HCT116 (cell line): ENCODE data around the gene PVR. TPM values are rescaled to one million over a fixed set of nuclear protein-coding genes. Genes with fewer than 3 reads are reported as not detected.

Experiments
- ATAC-seq: fragments of 200-7000 bp; cut with Tn5 transposase; 2 replicates; pipeline ENCODE4 v1.9.1; 2020; ENCODE audit warnings: mild to moderate bottlenecking, moderate library complexity
- BruUV-seq: library from RNA; stranded (reverse); fragments of 400-500 nt; replicated peaks from 2 replicates; lab custom pipeline; 2021; lab: Mats Ljungman, UMichigan
- CTCF ChIA-PET: fragments of 300-600 bp; sonication (Branson Sonifier 250); formaldehyde crosslinking; loops from one replicate; lab custom pipeline; 2021; ENCODE audit warnings: antibody characterized with exemption; lab: Charles Lee
- POLR2A ChIA-PET: fragments of 300-600, 350-600 bp; sonication (Branson Sonifier 250); formaldehyde crosslinking; loops from one replicate; lab custom pipeline; 2021; ENCODE audit warnings: antibody characterized with exemption; lab: Charles Lee
- RAD21 ChIA-PET, 2 experiments: fragments of 300-600 bp; sonication (Branson Sonifier 250); formaldehyde crosslinking; loops; one replicate each; lab custom pipeline; 2023; ENCODE audit warnings: low total read pairs in 2 of 2; ENCODE audit not compliant: uncharacterized antibody in 2 of 2, unreplicated experiment in 2 of 2, low non-redundant PET in 1 of 2; lab: Charles Lee
- DNase-seq: peaks from one replicate; pipeline ENCODE4 v3.0.0-alpha.2; 2010; ENCODE audit warnings: low read depth, low spot score
- H2AFZ ChIP-seq: fragments of 200-600 bp; shearing (Covaris generic), sonication (generic); 2 replicates; pipeline ENCODE4 v1.6.1; 2017; ENCODE audit warnings: low read depth, mixed run types, mixed read lengths, antibody characterized with exemption, low read length; ENCODE audit not compliant: poor library complexity, severe bottlenecking
- H3K27ac ChIP-seq: 2 replicates; pipeline ENCODE4 v1.5.1; 2012; ENCODE audit warnings: low read depth, low read length
- H3K27me3 ChIP-seq: fragments of 200-600 bp; sonication (generic); 2 replicates; pipeline ENCODE4 v1.6.1; 2016; ENCODE audit warnings: mixed run types, low read length, mixed read lengths; ENCODE audit not compliant: insufficient read depth
- H3K36me3 ChIP-seq, 2 experiments: fragments of 200-500 bp in 1 of 2; fragments of 200-600 bp in 1 of 2; sonication (Bioruptor generic) in 1 of 2; sonication (generic) in 1 of 2; 2 replicates each; pipeline versions ENCODE4 v1.5.1 to v1.6.1; 2014 to 2016; ENCODE audit warnings: low read length in 2 of 2, inconsistent platforms in 1 of 2, mixed read lengths in 1 of 2, mixed run types in 1 of 2; ENCODE audit not compliant: insufficient read depth in 2 of 2, control insufficient read depth in 1 of 2
- H3K4me1 ChIP-seq, 2 experiments: fragments of 200-600 bp in 1 of 2; sonication (generic) in 1 of 2; 2 replicates each; pipeline versions ENCODE4 v1.5.1 to v1.6.1; 2012 to 2017; ENCODE audit warnings: low read length in 2 of 2, inconsistent platforms in 1 of 2, mild to moderate bottlenecking in 1 of 2, mixed read lengths in 1 of 2, mixed run types in 1 of 2, moderate library complexity in 1 of 2; ENCODE audit not compliant: insufficient read depth in 2 of 2, control insufficient read depth in 1 of 2
- H3K4me2 ChIP-seq: fragments of 200-600 bp; sonication (generic); 2 replicates; pipeline ENCODE4 v1.6.1; 2017; ENCODE audit warnings: mixed run types, low read length, mixed read lengths
- H3K4me3 ChIP-seq, 2 experiments: fragments of 200-600 bp in 1 of 2; sonication (generic) in 1 of 2; replicated peaks in 1 of 2; 2 replicates each; pipeline ENCODE4 v1.5.1; 2011 to 2016; ENCODE audit warnings: low read length in 2 of 2, control low read depth in 1 of 2, low read depth in 1 of 2, mild to moderate bottlenecking in 1 of 2, mixed read lengths in 1 of 2, mixed run types in 1 of 2
- H3K79me2 ChIP-seq: fragments of 200-600 bp; sonication (generic); 2 replicates; pipeline ENCODE4 v1.6.1; 2017; ENCODE audit warnings: mild to moderate bottlenecking, mixed run types, low read length, moderate library complexity, mixed read lengths; ENCODE audit not compliant: insufficient read depth
- H3K9ac ChIP-seq: fragments of 200-600 bp; sonication (generic); 2 replicates; pipeline ENCODE4 v1.6.1; 2016; ENCODE audit warnings: low read length, mixed read lengths
- H3K9me2 ChIP-seq: fragments of 200-600 bp; sonication (generic), shearing (Covaris generic); 2 replicates; pipeline ENCODE4 v1.6.1; 2017; ENCODE audit warnings: mixed run types, mild to moderate bottlenecking, moderate library complexity; ENCODE audit not compliant: insufficient read depth
- H3K9me3 ChIP-seq, 2 experiments: fragments of 200-500 bp in 1 of 2; fragments of 200-600 bp in 1 of 2; sonication (Bioruptor generic) in 1 of 2; sonication (generic) in 1 of 2; 2 replicates each; pipeline ENCODE4 v1.6.1; 2014 to 2017; ENCODE audit warnings: low read length in 2 of 2, mixed read lengths in 2 of 2, inconsistent platforms in 1 of 2, low read depth in 1 of 2, mild to moderate bottlenecking in 1 of 2, mixed run types in 1 of 2, moderate library complexity in 1 of 2; ENCODE audit not compliant: control insufficient read depth in 1 of 2, insufficient read depth in 1 of 2
- H4K20me1 ChIP-seq: fragments of 200-600 bp; sonication (generic), shearing (Covaris generic); 2 replicates; pipeline ENCODE4 v1.6.1; 2017; ENCODE audit warnings: mixed run types, mild to moderate bottlenecking, moderate library complexity; ENCODE audit not compliant: insufficient read depth
- ATF3 ChIP-seq: IDR thresholded peaks from 2 replicates; pipeline ENCODE4 v1.6.1; 2012
- CBX3 ChIP-seq: IDR thresholded peaks from 2 replicates; pipeline ENCODE4 v1.6.1; 2012; ENCODE audit warnings: low read depth
- CEBPB ChIP-seq: IDR thresholded peaks from 2 replicates; pipeline ENCODE4 v1.6.1; 2012; ENCODE audit warnings: low read depth
- CTCF ChIP-seq, 3 experiments: fragments of 200-600 bp in 1 of 3; sonication (generic) in 1 of 3; IDR thresholded peaks in 2 of 3; conservative IDR thresholded peaks in 1 of 3; 2 replicates each; pipeline ENCODE4 v1.5.1; 2012 to 2017; ENCODE audit warnings: low read depth in 2 of 3, low read length in 2 of 3, antibody characterized with exemption in 1 of 3, borderline replicate concordance in 1 of 3, control low read depth in 1 of 3, mild to moderate bottlenecking in 1 of 3, mixed read lengths in 1 of 3, mixed run types in 1 of 3, moderate library complexity in 1 of 3; ENCODE audit not compliant: insufficient read depth in 1 of 3
- EGR1 ChIP-seq: IDR thresholded peaks from 2 replicates; pipeline ENCODE4 v1.6.1; 2012; ENCODE audit warnings: low read depth
- FOSL1 ChIP-seq: IDR thresholded peaks from 2 replicates; pipeline ENCODE4 v1.6.1; 2012; ENCODE audit warnings: low read depth
- JUND ChIP-seq: IDR thresholded peaks from 2 replicates; pipeline ENCODE4 v1.6.1; 2012
- MAX ChIP-seq: IDR thresholded peaks from 2 replicates; pipeline ENCODE4 v1.6.1; 2012
- POLR2A ChIP-seq: IDR thresholded peaks from 2 replicates; pipeline ENCODE4 v1.7.0; 2011; ENCODE audit warnings: borderline replicate concordance; ENCODE audit not compliant: insufficient read depth, insufficient read length; ENCODE audit errors: extremely low read depth
- POLR2AphosphoS5 ChIP-seq: IDR thresholded peaks from 2 replicates; pipeline ENCODE4 v1.6.1; 2011; ENCODE audit warnings: mild to moderate bottlenecking, low read depth, low read length, moderate library complexity
- RAD21 ChIP-seq: IDR thresholded peaks from 2 replicates; pipeline ENCODE4 v1.6.1; 2012; ENCODE audit warnings: low read depth, mild to moderate bottlenecking
- SIN3A ChIP-seq: IDR thresholded peaks from 2 replicates; pipeline ENCODE4 v1.6.1; 2012; ENCODE audit warnings: low read depth
- SP1 ChIP-seq: IDR thresholded peaks from 2 replicates; pipeline ENCODE4 v1.6.1; 2012; ENCODE audit warnings: low read depth
- TCF7L2 ChIP-seq: IDR thresholded peaks from 2 replicates; pipeline ENCODE4 v1.7.0; 2011; ENCODE audit warnings: borderline replicate concordance, inconsistent platforms; ENCODE audit not compliant: insufficient read depth, insufficient read length; ENCODE audit errors: extremely low read depth
- YY1 ChIP-seq: IDR thresholded peaks from 2 replicates; pipeline ENCODE4 v1.6.1; 2011; ENCODE audit warnings: low read length, low read depth, moderate library complexity, mild to moderate bottlenecking; ENCODE audit not compliant: insufficient replicate concordance; ENCODE audit errors: extremely low read depth
- ZFX ChIP-seq: fragments of 450-650 bp; IDR thresholded peaks from 2 replicates; pipeline ENCODE4 v1.6.1; 2017
- intact Hi-C: fragments of 100-400 bp; cut with micrococcal nuclease; formaldehyde crosslinking; loops from 2 replicates; pipeline ENCODE4 v1.10.0; 2022
- total RNA-seq: library from RNA; stranded (reverse); gene quantifications from one replicate; pipeline ENCODE4 v1.2.1, GENCODE V29; 2021; ENCODE audit not compliant: unreplicated experiment

PVR gene
- total RNA-seq, 1 experiment from 2014 or later = 62.0 TPM

GRCh38 chr19:44684892-44685863 is 41.5 kb downstream of the PVR start:
- DNase-seq (peak; percentile 95), ATAC-seq (peak; percentile 67)
- TSS peak; percentile 66 for BruUV-seq
- Histone ChIP-seq H3K9ac (peak overlapping the region; percentile 40), H3K36me3 (no peaks in the 10 kb centered on the region), H3K4me1 (peaks cover 44 to 77% of the 10 kb centered on the region in 2 experiments), H3K79me2 (no peaks in the 10 kb centered on the region), H4K20me1 (no peaks in the 10 kb centered on the region), H3K4me2 (peak overlapping the region; percentile 66), H3K27me3 (no peaks in the 10 kb centered on the region), H3K9me2 (no peaks in the 10 kb centered on the region), H3K9me3 (no peaks in the 10 kb centered on the region), H3K27ac (peak overlapping the region; percentile 69), H3K4me3 (peak overlapping the region; percentile 31 to 41), H2AFZ (peak overlapping the region; percentile 9)
- ChIA-PET CTCF (interaction anchor here (1.0 to 1.8 kb wide), 4 partner anchors 9 to 114 kb away, joined by 3 to 8 read pairs (median 6); no protein-coding TSS in a partner anchor), RAD21 (interaction anchor here (0.7 to 0.9 kb wide), 3 partner anchors 32 to 108 kb away, joined by 6 to 7 read pairs (median 7); no protein-coding TSS in a partner anchor), POLR2A (interaction anchor here (0.5 to 1.0 kb wide), 3 partner anchors 8 to 86 kb away, joined by 3 to 4 read pairs (median 3); no protein-coding TSS in a partner anchor)
- TF ChIP-seq RAD21 (peak; percentile 17; the same call in 1 of the 2 replicates), ZFX (no peak), FOSL1 (peak; percentile 89), TCF7L2 (peak; percentile 99), EGR1 (peak; percentile 71), YY1 (no peak), POLR2AphosphoS5 (peak; percentile 39), SP1 (peak; percentile 91), SIN3A (no peak; the same call in 1 of the 2 replicates), ATF3 (no peak), POLR2A (peak; percentile 25), CBX3 (peak; percentile 94), CTCF (IDR thresholded peaks at IDR 0.05 in 2 of 3, conservative IDR thresholded peaks at IDR 0.05 in 1 of 3; ENCODE audit: borderline replicate concordance in 1 of 3, insufficient read depth in 1 of 3, low read depth in 2 of 3, low read length in 2 of 3) (no peak), JUND (peak; percentile 93), CEBPB (peak; percentile 84), MAX (peak; percentile 84)
- intact Hi-C loops = loop anchor here (10.0 kb wide), 1 partner anchor 160 kb away; the partner anchor contains the start of gene NECTIN2
